NCI-H460 (cell line): ENCODE data around the gene MARF1. TPM values are rescaled to one million over a fixed set of nuclear protein-coding genes. Genes with fewer than 3 reads are reported as not detected.
A peak's percentile ranks its signal among the peaks of the same experiment; 100 is the strongest.
"Not testable (repeated sequence)": the region's sequence is repeated elsewhere in the genome, so short reads cannot be mapped to it uniquely, and the experiment has no call there.

Source experiments
- DNase-seq: peaks from one replicate; pipeline ENCODE4 v3.0.0-alpha.2; 2016; ENCODE audit warnings: low read depth; ENCODE audit errors: extremely low read depth
- polyA plus RNA-seq: library from polyadenylated mRNA; depleted of rRNA; stranded (reverse); fragments of >200 nt; gene quantifications from 2 replicates; pipeline ENCODE4 v1.2.3, GENCODE V29; 2014; cell fraction: nucleus; rRNA removed
- total RNA-seq: library from RNA; depleted of rRNA; stranded (reverse); fragments of >200 nt; shearing (Covaris generic); gene quantifications from 2 replicates; pipeline ENCODE4 v1.2.3, GENCODE V29; 2014; rRNA removed

The MARF1 gene, protein sequence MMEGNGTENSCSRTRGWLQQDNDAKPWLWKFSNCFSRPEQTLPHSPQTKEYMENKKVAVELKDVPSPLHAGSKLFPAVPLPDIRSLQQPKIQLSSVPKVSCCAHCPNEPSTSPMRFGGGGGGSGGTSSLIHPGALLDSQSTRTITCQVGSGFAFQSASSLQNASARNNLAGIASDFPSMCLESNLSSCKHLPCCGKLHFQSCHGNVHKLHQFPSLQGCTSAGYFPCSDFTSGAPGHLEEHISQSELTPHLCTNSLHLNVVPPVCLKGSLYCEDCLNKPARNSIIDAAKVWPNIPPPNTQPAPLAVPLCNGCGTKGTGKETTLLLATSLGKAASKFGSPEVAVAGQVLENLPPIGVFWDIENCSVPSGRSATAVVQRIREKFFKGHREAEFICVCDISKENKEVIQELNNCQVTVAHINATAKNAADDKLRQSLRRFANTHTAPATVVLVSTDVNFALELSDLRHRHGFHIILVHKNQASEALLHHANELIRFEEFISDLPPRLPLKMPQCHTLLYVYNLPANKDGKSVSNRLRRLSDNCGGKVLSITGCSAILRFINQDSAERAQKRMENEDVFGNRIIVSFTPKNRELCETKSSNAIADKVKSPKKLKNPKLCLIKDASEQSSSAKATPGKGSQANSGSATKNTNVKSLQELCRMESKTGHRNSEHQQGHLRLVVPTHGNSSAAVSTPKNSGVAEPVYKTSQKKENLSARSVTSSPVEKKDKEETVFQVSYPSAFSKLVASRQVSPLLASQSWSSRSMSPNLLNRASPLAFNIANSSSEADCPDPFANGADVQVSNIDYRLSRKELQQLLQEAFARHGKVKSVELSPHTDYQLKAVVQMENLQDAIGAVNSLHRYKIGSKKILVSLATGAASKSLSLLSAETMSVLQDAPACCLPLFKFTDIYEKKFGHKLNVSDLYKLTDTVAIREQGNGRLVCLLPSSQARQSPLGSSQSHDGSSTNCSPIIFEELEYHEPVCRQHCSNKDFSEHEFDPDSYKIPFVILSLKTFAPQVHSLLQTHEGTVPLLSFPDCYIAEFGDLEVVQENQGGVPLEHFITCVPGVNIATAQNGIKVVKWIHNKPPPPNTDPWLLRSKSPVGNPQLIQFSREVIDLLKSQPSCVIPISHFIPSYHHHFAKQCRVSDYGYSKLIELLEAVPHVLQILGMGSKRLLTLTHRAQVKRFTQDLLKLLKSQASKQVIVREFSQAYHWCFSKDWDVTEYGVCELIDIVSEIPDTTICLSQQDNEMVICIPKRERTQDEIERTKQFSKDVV (N-terminal part only)
- total RNA-seq = 22.2 and 22.7 TPM in 2 replicates
- 9.0 and 12.6 TPM in 2 replicates for polyA plus RNA-seq

DNA sequence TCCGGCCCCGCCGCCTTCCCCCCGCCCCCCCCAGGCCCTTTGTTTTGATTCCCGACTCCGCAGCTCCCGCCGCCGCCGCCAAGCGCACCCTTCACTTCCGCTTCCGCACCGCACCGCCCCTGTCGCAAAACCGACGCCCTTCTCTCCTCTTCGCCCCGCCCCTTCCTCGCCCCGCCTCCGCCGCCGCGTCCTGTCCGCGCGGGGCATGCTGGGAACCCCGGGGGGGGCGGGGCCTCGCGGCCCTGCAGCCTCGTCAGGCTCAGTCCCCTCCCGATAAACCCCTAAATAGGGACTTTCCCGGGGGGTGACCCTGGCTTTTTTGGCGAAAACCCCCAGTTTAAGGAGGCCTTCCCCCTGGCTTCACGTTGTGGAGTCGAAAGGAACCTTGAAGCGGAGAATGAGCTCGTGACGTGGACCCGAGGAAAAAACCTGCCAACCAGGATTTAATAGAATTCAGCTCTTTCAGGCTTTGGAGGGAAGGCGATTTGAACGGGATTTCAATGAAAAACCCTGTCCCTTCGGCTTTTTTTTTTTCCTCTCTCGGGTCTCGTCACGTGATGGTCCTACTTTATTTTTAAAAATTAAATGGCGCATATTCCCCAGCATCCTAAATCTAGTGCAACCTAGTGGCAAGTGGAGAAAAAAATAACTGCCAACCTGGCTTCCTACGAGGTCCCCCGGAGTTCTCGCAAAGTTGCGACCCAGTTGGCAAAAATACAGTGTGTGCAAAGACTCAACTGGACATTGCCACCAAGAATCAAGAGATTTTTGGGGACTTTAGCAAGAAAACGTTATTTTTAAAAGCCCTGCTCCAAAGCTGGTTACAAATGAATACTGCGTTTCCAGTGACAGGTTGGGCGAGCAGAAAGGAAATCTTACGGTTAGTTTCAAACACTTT lies at the start of gene MARF1:
MARF1 (minus strand) TSS at position 107 of the 898 bp plus-strand sequence. CDS start 3,921 bp downstream, outside the sequence.
- peak; percentile 96 for DNase-seq

DNA sequence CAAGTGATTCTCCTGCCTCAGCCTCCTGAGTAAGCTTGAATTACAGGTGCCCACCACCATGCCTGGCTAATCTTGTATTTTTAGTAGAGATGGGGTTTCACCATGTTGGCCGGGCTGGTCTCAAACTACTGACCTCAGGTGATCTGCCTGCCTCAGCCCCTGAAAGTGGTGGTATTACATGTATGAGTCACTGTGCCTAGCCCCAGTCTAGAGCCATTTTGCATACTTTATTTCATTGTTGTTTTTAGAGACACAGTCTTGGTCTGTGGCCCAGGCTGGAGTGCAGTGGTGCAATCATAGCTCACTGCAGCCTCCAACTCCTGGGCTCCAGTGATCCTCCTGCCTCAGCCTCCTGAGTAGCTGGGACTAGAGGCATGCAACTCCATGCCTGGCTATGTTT lies 49.6 kb upstream of the MARF1 start:
- DNase-seq = not testable (repeated sequence)

DNA sequence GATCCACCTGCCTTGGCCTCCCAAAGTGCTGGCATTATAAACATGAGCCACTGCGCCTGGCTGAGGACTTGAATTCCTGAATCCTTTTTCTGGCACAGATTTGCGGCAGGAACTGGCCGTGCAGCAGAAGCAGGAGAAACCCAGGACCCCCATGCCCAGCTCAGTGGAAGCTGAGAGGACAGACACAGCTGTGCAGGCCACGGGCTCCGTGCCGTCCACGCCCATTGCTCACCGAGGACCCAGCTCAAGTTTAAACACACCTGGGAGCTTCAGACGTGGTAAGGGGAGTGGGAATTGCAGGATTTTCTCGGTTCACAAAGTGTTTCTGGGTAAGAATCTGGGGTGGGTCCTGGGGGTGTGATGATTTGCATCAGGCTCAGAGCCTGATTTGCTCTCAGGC lies 48.1 kb upstream of the MARF1 start:
- no peak for DNase-seq

DNA sequence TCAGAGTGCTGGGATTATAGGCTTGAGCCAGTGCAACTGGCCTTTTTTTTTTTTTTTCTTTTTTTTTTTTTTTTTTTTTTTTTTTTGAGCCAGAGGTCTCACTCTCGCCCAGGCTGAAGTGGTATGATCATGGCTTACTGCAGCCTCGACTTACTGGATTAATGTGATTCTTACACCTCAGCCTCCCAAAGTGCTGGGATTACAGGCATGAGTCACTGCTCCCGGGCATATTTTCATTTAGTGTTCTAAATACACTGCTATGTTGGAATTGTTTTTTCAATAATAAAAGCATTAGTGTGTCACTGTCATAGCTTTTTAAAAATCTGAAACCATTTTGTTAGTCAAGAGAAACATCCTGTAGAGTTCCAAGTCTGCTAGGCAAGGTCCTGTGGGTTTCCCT lies 47.3 kb upstream of the MARF1 start:
- DNase-seq = no peak

DNA sequence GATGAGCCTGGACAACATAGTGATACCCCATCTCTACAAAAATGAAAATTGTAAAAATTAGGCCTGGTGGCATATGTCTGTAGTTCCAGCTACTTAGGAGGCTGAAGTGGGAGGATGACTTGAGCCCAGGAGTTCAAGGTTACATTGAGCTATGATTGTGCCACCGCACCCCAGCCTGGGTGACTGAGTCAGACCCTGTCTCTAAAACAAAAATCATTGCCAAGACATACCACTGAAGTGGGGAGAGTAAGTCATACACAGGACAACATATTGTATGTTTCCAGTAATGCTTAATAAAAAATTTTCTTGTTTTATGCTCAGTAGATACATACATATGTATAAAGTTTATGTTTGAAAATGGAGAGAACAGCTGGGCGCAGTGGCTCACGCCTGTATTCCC lies 46.3 kb upstream of the MARF1 start:
- no peak for DNase-seq

DNA sequence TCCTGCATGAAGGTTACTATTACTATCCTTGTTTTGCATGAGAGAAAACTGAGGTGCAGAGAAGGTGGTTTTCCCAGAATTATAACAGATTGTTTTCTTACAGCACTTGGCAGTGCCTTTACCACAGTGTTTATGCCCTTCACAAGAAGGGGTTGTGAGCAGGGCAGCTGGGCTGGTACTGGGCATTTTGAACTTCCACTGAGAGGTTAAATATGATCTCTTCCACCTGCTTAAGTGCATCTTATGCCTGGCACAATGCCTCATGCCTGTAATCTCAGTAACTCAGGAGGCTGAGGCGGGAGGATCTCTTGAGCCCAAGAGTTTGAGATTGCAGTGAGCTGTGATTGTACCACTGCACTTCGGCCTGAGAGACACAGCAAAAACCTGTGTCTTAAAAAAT lies 43.3 kb upstream of the MARF1 start:
- DNase-seq = no peak

DNA sequence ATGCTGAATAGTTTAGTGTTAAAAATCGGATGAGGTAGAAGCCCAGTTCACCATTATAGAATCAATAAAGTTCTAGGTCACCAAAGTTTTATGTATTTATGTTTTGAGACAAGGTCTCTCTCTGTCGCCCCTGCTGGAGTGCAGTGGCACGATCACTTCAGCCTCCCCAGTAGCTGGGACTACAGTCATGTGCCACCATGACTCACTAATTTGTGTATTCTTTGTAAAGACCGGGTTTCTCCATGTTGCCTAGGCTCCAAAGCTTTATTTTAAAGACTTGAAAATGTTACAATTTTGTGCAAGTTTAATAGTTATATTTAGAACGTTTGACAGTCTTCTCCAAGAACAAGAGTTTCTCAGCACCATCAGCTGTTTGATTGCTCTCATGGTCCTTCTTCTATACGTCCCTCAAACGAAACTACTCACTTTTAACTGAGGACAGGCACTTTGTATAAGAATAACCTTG lies 39.2 kb upstream of the MARF1 start:
- DNase-seq = peak; percentile 80

DNA sequence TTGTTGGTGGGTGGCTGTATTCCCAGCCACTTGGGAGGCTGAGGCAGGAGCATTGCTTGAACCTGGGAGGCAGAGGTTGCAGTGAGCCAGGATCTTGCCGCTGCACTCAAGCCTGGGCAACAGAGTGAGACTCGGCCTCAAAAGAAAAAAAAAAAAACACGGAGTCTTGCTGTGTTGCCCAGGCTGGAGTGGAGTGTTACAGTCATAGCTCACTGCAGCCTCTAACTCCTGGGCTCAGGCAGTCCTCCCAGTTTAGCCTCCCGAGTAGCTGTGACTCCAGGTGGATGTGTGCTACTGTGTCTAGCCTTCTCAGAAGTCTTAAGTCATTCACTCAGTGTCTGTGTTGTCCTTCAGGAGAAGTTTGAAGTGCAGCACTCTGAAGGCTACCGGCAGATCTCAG lies 34.5 kb upstream of the MARF1 start:
- no peak for DNase-seq

DNA sequence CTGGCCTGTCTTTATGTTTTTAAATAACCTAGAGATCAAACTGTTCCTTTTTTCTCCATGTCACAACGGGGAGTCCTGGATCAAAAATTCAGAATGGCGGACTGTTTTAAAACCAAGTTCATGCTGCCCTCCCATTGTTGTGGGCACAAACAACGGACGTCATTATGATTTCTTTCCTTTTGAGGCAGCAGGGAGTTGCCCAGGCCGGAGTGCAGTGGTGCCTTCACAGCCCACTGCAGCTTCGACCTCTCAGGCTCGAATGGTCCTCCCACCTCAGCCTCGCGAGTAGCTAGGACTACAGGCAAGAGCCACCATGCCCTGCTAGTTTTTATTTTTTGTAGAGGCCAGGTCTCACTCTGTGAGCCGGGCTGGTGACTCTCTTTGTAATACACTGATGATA lies 33.6 kb upstream of the MARF1 start:
- DNase-seq = no peak

DNA sequence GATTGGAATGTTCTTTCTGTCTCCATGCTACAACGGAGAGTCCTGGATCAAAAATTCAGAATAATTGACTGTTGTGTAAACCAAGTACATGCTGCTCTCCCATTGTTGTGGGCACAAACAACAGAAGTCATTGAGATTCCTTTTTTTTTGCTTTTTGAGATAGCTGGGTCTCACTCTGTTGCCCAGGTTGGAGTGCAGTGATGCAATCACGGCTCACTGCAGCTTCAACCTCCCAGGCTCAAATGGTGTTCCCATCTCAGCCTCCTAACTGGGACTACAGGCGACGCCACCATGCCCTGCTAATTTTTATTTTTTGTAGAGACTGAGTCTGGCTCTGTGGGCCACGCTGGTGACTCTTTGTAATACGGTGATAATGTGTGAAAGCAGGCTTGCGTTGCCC lies 31.6 kb upstream of the MARF1 start:
- no peak for DNase-seq

DNA sequence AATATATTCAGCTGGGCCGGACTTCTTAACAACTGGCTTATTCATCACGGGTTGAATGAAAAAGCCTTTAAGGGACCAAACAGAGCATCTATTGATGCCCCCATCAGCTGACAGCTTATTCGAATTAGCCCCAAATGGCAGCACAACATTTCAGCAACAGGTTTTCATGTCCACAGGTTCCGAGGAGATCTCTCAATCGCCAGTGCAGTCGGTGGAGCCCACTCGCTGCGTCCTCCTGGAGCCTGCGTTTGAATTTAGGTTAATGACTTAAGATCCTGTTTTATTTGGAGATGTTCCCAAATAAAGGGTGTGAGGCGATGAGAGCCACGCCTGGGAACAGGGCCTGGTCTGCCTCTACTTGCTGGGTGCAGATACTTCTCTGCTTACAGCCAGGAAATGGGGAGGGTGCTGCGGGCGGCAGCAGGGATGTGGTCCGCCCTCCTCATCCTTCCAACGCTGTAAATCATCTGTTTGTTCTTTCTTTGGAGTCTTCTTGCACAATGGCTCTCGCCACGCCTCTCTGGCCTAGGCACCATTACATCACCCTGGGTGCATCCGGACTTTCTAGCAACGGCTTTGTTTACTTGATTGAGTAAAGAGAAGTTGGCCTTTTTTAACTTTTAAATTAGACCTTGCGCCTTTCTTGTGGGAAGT lies 29.7 kb upstream of the MARF1 start:
- DNase-seq = peak; percentile 98

DNA sequence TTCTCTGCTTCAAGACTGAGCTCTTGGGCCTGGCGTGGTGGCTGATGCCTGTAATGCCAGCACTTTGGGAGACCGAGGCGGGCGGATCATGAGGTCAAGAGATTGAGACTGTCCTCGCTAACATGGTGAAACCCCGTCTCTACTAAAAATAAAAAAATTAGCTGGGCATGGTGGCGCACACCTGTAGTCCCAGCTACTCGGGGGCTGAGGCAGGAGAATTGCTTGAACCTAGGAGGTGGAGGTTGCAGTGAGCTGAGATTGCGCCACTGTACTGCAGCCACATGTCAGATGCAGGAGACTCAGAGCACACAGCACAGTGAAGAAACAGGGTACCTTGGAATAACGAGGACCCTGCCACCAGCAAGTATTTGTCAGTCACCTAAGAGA lies 29.2 kb upstream of the MARF1 start:
- not testable (repeated sequence) for DNase-seq

DNA sequence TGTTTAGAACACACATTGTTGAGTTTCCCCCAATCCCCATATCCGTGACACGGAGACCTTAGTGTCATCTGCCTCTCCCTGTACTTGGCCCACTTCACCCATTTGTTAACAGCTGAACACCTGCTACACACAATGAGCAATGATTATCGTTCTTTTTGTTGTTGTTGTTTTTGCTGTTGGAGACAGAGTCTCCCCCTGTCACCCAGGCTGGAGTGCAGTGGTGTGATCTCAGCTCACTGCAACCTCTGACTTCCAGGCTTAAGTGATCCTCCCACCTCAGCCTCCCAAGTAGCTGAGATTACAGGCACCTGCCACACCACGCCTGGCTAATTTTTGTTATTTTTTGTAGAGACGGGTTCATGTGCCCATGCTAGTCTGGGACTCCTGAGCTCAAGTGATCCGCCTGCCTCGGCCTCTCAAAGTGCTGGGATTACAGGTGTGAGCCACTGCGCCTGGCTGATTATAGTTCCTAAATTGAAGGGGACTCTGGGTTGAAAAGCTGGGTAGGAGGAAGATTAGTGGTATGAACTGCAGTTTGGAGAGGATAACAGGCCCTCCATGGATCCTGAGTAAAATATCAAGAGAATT lies 28.7 kb upstream of the MARF1 start:
- no peak for DNase-seq

DNA sequence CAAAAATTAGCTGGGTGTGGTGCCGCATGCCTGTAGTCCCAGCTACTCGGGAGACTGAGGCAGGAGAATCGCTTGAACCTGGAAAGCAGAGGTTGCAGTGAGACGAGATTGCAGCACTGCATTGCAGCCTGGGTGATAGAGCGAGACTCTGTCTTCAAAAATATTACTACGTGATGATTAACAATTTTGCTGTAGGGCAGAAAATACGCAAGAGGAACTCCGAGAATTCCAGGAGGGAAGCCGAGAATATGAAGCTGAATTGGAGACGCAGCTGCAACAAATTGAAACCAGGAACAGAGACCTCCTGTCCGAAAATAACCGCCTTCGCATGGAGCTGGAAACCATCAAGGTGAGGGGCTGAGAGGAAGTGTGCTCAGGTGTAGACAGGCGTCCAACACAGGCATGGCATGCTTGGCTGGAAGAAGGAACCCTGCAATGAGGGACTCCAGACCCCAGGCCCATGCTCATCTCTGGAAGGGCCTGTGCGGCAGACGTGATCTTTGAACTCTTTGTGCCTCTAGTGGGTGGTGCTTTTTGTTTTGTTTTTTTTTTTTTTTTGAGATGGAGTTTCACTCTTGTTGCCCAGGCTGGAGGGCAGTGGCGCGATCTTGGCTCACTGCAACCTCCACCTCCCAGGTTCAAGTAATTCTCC lies 24.3 kb upstream of the MARF1 start:
- no peak for DNase-seq

DNA sequence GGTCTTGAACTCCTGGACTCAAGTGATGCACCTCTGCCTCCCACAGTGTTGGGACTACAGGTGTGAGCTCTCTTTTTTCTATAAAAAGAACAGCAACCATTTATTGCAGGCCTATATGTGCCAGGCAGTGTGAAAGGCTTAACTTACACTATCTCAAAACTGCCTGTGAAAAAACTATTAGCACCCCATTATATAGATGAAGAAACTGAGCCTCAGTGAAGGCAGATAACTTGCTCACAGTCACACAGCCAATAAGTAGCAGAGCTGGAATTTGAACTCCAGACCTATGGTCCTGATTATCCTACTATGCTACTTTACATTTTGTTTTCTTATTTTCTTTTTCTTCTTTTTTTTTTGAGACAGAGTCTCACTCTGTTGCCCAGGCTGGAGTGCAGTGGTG lies 22.2 kb upstream of the MARF1 start:
- DNase-seq = no peak

DNA sequence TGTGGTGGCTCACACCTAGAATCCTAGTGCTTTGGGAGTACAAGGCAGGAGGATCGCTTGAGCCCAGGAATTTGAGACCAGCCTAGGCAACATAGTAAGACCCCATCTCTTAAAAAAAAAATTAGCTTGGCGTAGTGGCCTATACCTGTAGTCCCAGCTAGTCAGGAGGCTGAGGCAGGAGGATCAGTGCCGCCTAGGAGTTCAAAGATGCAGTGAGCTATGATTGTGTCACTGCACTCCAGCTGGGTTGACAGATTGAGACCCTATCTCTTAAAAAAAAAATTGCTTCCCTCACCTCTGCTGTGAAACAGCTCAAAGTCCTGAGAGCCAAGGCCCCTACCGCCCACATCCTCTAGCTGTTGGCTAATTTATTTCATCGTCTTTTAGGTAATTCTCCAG lies 17.2 kb upstream of the MARF1 start:
- no peak for DNase-seq

DNA sequence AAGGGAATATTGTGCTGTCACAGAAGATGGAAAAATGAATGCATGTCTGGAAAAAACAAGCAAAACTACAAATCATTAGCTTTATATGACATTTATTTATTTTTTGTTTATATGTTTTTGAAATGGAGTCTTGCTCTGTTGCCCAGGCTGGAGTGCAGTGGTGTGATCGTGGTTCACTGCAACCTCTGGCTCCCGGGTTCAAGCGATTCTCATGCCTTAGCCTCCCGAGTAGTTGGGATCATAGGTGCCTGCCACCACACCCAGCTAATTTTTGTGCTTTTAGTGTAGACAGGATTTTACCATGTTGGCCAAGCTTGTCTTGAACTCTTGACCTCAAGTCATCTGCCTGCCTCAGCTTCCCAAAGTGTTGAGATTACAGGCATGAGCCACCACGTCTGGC lies 15.6 kb upstream of the MARF1 start:
- DNase-seq = no peak

DNA sequence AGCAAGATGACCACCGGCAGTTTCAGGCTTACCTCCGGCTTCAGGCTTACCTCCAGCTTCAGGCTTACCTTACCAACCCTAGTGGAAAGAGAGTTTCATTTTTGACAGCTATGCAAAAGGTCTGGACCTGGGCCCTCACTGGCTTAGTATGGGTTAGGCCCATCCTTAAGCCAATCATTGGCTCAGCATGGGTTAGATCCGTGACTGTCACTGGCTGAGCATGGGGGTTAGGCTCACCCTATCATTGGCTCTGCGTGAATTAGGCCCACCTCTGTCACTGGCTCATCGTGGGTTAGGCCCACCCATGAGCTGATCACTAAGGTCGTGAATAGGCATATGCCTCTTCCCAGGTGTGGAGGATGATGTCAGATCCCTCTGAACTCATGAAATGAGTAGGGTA lies 15.2 kb upstream of the MARF1 start:
- DNase-seq = no peak
